Kidney (tissue), 14 donors: ENCODE measurements around the gene KCNH2. TPM values are rescaled to one million over a fixed set of nuclear protein-coding genes. Genes with fewer than 3 reads are reported as not detected.

Experiments used
- DNase-seq, 5 donors: peaks; one replicate each; pipeline ENCODE4 v3.0.0-alpha.2; 2013 to 2020
- FAIRE-seq: peaks from 2 replicates; lab custom pipeline; 2012; peaks lifted over from hg19 to GRCh38; lab: Jason Lieb, UNC
- H3K27ac ChIP-seq, 2 donors: one replicate each; pipeline ENCODE4 v1.7.0; 2013; ENCODE audit warnings: low read depth in 2 of 2, low read length in 2 of 2, inconsistent platforms in 1 of 2
- H3K27me3 ChIP-seq: one replicate; pipeline ENCODE4 v1.7.1; 2013; ENCODE audit warnings: low read length, inconsistent platforms; ENCODE audit not compliant: control insufficient read depth, insufficient read depth
- H3K36me3 ChIP-seq, 3 donors: one replicate each; pipeline versions ENCODE4 v1.7.0 to v1.7.1; 2013; ENCODE audit warnings: low read length in 3 of 3, control low read depth in 1 of 3, inconsistent platforms in 1 of 3; ENCODE audit not compliant: insufficient read depth in 3 of 3, control insufficient read depth in 2 of 3
- H3K4me1 ChIP-seq, 3 donors: one replicate each; pipeline versions ENCODE4 v1.7.0 to v1.7.1; 2013; ENCODE audit warnings: low read length in 3 of 3, inconsistent platforms in 1 of 3, low read depth in 1 of 3; ENCODE audit not compliant: control insufficient read depth in 2 of 3, insufficient read depth in 2 of 3
- H3K4me3 ChIP-seq, 3 donors: one replicate each; pipeline versions ENCODE4 v1.7.0 to v1.8.1; 2013; ENCODE audit warnings: low read length in 3 of 3, control low read depth in 1 of 3, inconsistent platforms in 1 of 3
- H3K9ac ChIP-seq, 3 donors: one replicate each; pipeline versions ENCODE4 v1.7.0 to v1.7.1; 2013; ENCODE audit warnings: low read length in 3 of 3, control low read depth in 1 of 3, inconsistent platforms in 1 of 3
- H3K9me3 ChIP-seq, 3 donors: one replicate each; pipeline versions ENCODE4 v1.7.0 to v1.7.1; 2013; ENCODE audit warnings: low read length in 3 of 3, control low read depth in 1 of 3, inconsistent platforms in 1 of 3; ENCODE audit not compliant: control insufficient read depth in 2 of 3, insufficient read depth in 1 of 3
- CTCF ChIP-seq: IDR thresholded peaks from 3 replicates; pipeline ENCODE4 v1.5.1; 2012; ENCODE audit warnings: mild to moderate bottlenecking, moderate library complexity, borderline replicate concordance; ENCODE audit not compliant: insufficient read depth; ENCODE audit errors: extremely low read depth
- intact Hi-C: fragments of 100-400 bp; cut with DNase I; formaldehyde crosslinking; loops from one replicate; pipeline ENCODE4 v1.11.1; 2022
- polyA plus RNA-seq: library from polyadenylated mRNA; stranded (reverse); fragments of 350-450 nt; fragmentation: Illumina TruSeq; extraction: RNeasy Lipid Tissue Mini Kit (QIAGEN cat#74804); gene quantifications from one replicate; pipeline ENCODE4 v1.2.3, GENCODE V29; 2014; ENCODE audit warnings: low read depth, low replicate concordance; ENCODE audit not compliant: insufficient read depth
- total RNA-seq: library from RNA; stranded (reverse); fragmentation: NEBNext Ultra II Directional; extraction: Animal tissue kit (Norgen Biotek cat#: 25700); gene quantifications from one replicate; pipeline ENCODE4 v1.2.1, GENCODE V29; 2021
- donor health status: control.
- donor health status: control.
- donor health status: control.
- donor health status: control.
- donor health status: control.
- donor health status: DM: yes; HTN: yes; CAD: no.
- donor health status: Normal renal cell carcinoma (clear cell type).

The KCNH2 gene
- total and polyA plus RNA-seq, 2 donors from 2014 or later, result 1.3 to 1.5 TPM

DNA sequence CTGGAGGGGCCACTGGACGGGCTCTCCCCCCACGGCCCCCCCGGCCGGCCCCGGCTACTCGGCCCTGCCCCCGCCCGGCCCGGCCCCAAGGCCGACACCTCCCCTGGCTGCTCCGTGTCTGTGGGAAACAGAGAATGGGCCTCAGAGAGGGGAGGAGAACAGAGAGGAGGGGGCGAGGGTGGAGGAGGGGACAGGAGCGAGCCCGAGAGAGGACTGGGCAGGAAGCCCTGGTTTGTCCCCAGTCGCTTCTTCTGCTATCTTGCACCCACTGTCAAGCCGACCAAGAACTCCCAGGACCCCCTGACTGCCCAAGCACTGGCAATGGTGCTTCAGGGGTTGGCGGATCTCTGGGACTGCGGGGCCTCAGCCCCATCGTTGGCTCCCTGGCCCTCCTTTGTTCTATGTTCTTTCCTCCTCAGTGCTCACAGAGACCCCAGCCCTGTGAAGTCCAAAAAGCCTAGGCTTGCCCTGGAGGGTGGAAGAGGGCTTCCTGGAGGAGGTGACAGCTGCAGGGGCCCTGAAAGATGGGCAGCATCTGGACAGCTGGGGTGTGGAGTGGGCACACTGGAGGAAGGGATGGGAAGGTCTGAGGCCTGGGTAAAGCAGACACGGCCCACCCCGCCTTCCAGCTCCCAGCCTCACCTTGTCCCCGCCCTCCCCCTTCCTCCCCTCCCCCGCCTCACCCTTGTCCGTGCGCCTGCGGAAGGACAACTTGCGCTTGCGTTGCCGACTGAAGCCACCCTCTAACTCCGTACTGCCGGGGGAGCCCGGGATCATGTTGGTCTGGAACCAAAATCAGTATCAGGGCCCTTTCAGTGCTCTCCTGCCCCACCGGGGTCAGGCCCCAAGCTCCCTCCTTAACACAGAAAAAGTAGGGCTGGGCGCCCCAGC lies 30.1 kb downstream of the KCNH2 start:
- no peak overlapping the region for H3K4me3 ChIP-seq
- H3K9ac ChIP-seq, result no peak overlapping the region
- no peak for FAIRE-seq
- DNase-seq, result peak in 2 of 5 donors; percentile 53 to 60
- no peaks in the 10 kb centered on the region for H3K9me3 ChIP-seq
- H3K27ac ChIP-seq, result no peak overlapping the region
- intact Hi-C loops, result no loop called here
- no peaks in the 10 kb centered on the region for H3K36me3 ChIP-seq
- no peaks in the 10 kb centered on the region for H3K4me1 ChIP-seq
- no peaks in the 10 kb centered on the region for H3K27me3 ChIP-seq
- TF ChIP-seq CTCF, result no peak

DNA sequence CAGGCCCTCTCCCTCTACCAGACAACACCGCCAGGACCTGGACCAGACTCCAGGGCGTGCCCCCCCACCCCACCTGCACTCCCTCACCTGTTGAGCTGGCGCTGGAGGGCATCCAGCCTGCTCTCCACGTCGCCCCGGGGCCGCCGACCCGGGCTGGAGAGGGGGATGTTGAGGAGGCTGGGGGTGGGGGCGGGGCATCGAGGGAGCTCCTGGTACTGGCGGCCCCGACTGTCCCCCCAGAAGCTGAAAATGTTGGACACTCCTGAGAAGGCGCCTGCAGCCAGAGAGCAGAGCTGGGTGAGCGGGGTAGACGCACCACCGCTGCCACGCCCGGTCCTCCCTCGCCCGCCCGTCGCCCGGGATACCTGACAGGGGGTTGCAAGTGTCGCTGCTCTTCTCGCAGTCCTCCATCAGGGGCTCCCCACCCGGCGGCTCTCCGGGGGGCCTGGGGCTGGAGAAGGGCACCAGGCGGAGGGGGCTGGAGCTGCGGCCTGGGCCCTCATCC lies 30.8 kb downstream of the KCNH2 start:
- no peak for TF ChIP-seq CTCF
- DNase-seq (peak in 1 of 5 donors; percentile 73), FAIRE-seq (no peak)
- no peaks in the 10 kb centered on the region for H3K4me1 ChIP-seq
- no peak overlapping the region for H3K4me3 ChIP-seq
- no peaks in the 10 kb centered on the region for H3K9me3 ChIP-seq
- H3K27me3 ChIP-seq, result no peaks in the 10 kb centered on the region
- no peaks in the 10 kb centered on the region for H3K36me3 ChIP-seq
- no peak overlapping the region for H3K27ac ChIP-seq
- intact Hi-C loops, result no loop called here
- no peak overlapping the region for H3K9ac ChIP-seq

- peak in 2 of 5 donors; percentile 64 to 69 for DNase-seq
- H3K36me3 ChIP-seq, result no peaks in the 10 kb centered on the region
- H3K9ac ChIP-seq, result no peak overlapping the region
- no peak for TF ChIP-seq CTCF
- intact Hi-C loops, result no loop called here
- no peaks in the 10 kb centered on the region for H3K27me3 ChIP-seq
- H3K4me3 ChIP-seq, result no peak overlapping the region
- no peak for FAIRE-seq
- H3K4me1 ChIP-seq, result no peaks in the 10 kb centered on the region
- H3K27ac ChIP-seq, result no peak overlapping the region
- H3K9me3 ChIP-seq, result no peaks in the 10 kb centered on the region
Observed at GRCh38 chr7:150946421-150947240, 31.5 kb downstream of the KCNH2 start.
